ENCODE results near the gene TLCD1.
A peak's percentile ranks its signal among the peaks of the same experiment; 100 is the strongest.

TLCD1 gene

DNA sequence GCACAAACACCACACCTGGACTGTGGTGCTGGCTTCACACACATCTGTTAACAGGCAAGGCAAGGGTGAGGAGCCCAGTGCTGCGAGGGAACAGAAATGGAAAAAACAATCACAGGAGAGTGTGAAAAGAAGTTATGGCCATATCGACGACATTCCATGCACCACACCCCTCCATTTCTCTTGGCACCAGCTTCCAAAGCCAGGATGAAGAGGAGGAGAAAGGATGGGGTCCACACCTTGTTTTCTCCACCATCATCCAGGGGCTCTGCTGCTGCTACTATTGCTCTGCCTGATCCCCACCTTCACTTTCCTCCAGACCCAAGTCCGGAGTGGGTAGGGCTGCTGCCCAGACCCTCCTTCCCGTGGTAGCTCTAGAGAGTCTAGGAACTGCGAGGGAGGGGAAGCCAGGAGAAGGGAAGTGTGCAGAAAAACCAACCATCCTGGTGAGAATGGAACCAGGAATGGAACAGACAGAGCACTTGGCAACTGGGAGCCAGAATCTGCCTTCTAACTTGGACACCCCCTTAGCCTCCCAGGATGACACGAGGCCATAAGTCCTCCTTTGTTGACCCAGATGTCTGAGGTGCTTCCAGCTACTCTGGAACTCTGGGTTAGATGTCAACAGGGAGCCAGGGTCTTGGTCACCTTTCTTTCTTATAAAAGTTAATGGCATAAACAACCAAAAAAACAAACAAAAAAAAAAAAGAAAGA is 13.2 kb downstream of the TLCD1 start:
- DNase-seq (ENCODE audit: low read depth), result no peak

DNA sequence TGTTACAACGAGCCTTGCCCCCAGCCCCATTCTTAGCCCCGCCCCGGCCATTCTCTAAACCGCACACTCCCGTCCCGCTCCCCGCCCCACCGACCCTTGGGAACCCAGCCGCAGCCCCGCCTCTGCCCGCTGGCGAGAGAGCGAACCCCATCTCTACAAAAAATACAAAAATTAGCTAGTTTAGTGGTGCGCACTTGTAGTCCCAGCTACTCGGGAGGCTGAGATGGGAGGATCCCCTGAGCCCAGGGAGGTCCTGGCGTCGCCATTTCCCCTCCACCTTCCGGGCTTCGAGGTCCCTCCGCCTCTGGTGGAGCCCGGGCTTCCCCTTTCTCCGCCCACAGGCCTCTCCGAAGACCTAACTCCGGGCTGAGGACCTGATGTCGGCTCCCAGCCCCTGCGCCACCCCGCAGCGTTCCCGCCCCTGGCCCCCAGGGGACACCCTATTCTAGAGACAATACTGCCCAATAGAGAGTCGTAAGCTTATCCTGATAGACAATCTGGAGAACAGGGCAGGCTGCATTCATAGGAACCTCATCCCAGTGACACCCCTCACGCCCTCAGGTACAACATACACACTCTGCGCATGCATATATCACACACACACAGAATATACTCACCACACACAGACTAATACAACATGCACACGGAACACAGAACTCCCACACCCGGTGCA is 13.9 kb downstream of the TLCD1 start:
- no peak for DNase-seq (ENCODE audit: low read depth)

DNA sequence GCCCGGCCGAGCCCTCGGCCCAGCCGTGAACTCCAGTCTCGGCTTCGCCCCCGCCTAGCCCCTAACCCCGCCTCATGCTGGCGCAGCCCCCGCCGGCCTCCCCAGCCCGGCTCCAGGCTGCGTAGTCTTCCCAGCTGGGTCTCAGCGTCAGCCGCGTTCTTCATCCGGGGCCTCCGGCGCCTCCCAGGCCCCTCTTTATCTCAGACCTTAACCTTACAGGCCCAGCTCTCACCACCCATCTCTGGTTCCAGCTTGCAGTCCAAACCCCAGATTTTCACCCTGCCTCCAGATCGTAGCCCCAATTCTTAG is 14.4 kb downstream of the TLCD1 start, which contains the start of gene PROCA1:
PROCA1 (minus strand) TSS at position 166 of the 309 bp plus-strand sequence. CDS start 228 bp downstream, outside the sequence.
- DNase-seq (ENCODE audit: low read depth), result no peak

DNA sequence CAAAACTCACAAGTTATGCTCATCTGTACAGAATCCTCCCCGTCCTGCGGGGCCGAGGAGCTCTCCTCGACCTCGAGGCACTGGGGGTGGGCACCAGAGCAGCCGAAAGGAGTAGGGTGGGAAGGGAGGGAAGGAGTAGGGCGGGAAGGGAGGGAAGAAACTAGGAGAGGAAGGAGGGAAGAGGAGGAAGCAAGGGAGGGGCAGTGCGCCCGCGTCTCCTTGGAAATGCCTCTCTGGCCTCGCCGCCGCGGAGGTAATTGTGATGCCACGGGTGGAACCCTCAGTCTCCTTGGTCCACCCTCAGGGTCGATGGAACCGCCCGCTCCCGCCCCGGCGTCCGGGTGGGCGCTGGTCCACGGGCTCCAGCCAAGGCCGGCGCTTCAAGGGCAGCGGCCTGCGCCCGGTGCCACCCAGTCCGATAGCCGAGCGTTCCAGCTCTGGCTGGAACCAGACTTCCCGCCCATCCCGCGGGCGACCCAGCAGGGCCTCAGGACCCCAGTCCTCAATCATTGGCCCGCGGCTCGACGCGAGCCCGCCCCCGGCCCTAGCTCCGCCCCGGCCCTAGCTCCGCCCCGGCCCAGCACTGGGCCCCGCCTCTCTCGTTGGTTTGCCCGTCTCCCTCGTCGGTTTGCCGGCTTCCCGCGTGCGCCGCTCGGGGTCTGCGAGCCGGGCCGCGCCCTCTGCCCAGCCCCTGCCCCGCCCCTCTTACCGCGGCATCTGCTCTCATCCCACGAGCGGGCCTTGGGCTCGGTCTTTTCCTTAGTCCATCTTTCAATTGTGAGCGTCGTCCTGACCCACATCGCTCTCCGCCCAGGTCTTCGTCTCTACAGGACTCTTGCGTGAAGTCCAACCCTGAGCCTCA is 14.9 kb downstream of the TLCD1 start:
- DNase-seq (ENCODE audit: low read depth), result peak; percentile 91

DNA sequence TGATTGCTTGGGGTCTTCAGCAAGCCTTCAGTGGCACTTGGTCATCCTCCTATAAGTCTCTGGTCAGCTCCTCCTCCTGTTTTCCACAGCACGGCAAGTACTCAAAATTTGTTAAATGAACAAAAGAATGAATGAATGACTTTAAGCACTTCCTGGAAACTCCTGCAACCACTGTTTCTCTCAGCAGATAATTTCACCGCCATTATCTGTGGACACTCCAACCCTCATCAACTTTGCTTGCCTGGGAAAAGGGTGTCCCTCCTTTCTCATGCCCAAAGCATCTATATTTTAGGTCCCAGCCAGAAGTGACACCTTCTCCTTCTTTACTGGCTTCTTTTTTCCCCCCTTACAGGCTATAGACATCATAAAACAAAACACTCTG is 18.7 kb downstream of the TLCD1 start:
- no peak for DNase-seq (ENCODE audit: low read depth)

DNA sequence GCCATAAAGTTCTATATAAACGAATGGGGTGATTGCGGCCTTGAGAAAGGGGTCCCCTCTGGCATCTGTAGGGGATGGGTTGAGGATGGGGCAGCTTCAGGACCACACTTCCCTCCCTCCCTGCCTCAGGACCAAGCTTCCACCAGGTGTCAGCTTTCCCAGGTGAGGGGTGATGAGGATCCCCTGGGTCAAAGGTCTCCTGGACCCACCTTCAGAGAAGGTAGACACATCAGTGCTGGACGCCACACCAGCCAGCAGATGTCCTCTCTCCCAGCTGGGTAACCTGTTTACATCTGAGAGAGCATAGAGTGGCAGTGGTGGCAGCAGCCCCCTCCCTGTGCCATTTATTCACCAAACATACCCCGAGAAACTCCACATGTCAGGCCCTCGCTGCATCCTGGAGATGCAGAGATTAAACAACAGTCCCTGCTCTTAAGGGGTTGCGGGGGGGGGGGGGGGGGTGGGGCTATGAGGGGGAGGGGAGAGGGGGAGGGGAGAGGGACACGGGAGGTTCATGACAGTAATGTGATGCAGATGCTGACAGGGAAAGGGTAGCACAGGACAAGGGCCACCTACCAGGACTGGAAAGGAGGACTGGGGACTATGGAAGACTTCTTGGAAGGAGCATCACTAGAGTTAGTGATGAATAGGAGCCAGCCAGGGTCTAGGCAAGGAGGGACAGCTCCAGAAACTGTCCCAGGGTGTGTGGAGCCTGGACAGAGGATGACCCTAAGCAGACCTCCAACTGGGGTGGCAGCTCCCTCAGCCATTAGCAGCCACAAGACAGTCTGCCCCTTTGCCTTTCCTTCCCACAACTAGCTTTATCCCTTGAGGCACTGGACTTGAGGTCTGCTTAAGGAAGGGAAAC is 19.3 kb downstream of the TLCD1 start:
- no peak for DNase-seq (ENCODE audit: low read depth)

DNA sequence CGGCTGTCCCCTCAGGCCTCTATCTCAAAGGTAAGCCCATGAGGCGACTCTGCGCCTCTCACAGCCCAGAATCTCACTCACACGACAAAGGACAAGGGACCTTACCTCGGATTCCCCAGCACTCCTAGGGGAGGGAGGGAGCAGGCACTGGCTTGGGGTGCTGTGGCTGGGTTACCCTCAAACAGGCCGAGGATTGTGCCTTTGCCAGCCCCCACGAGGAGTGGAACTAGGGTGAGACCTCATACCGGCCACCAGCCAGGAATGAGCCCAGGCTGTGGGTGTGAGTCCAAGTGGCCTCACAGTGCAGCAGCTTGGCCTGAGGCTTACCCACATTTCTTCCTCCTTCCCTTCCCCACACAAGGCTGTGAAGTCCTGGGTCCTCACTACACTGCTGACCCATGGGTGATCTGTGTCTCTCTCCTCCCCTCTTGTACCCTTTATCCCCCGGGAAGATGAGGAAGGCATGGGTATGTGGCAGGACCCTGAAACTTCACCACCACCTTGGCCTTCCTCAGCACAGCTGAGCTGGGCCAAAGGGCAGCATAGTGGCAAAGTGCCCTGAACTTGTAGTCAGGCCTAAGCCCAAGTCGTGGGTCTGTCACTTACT is 20.2 kb downstream of the TLCD1 start:
- DNase-seq (ENCODE audit: low read depth), result no peak

DNA sequence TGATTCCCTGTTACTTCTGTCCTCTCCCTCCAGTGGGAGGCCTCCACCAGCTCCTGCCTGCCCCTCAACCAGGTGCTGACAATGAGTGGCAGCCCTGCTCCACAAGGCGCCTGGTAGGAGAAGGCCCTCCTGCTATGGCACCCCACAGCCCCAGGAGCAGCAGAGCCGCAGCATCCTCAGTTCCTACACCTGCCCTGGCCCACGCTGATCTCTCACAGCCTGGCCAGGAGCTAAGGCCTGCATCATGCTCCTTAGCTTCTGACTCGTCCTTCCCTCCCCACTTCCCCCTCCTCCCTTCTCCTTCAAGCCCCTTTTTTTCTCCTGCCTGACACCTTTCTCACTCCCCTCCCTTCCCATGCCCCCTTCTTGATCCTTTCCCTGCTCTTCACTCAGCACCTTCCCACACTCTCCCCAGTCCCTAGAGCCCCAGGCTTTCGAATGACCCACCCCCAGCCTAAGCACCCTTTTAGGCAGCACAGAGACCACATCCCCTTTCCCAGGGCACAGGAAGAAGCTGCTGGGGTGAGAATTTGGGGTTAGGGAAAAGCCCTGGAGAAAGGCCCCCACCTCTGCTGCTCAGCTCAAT is 20.9 kb downstream of the TLCD1 start:
- no peak for DNase-seq (ENCODE audit: low read depth)

DNA sequence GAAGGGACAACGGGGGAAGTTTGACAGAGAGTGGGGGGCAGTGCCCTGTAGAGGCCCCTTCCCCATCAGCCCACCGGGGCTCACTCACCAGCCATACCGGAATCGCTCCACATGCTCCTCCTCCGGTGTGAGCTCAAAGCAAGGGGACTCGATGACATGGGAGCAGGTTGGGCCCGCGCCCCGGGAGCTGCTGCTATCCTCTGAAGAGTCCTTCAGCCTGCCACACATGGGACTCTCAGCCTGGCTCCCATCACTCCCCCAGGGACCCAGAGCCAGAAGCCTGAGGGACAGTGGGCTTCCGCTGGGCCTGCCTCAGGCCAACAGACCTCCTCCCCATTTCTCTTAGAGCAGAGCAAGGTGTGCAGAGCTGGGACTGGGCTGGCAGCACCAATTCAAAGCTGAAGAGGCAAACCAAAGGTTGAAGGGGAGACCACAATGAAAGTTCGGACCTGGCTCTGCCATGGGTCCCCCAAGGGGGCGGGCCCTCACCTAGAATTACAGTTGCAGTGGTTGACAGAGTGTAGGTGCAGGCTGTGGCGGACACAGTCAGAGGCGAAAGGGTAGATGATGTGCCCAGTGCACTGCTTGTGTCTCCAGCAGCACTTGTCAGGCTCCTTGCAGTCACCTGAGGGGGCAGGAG is 21.7 kb downstream of the TLCD1 start:
- no peak for DNase-seq (ENCODE audit: low read depth)

DNA sequence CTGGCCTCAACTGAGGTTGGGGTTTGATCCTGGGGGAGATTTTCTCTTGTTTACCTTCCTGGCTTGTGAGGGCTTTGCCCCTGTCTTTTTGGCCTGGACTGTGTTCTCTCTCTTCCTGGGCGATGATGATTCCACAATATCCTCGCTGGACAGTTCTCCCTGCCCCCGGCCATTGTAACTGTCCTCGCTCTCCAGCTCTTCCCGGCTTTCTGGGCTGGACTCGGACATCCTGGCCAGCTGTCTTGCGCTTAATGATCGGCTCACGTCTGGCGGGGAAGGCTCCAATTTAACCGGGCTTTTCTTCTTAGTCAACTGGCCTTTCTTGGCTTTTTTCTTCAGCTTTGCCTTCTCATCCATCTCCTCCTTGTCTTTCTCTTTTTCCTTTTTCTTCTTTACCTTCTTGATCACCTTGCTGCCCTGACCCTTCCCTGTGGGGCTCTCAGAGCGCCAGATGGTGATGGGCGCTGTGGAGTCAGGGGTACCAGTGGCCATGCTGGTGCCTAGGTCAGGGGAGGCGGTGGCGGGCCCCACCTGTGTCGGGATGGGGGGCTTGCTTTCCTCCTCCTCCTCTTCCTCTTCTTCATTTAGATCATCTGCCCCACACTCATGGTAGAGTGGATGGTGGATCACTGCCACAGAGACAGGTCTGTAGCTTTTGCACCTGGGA is 22.3 kb downstream of the TLCD1 start:
- no peak for DNase-seq (ENCODE audit: low read depth)

DNA sequence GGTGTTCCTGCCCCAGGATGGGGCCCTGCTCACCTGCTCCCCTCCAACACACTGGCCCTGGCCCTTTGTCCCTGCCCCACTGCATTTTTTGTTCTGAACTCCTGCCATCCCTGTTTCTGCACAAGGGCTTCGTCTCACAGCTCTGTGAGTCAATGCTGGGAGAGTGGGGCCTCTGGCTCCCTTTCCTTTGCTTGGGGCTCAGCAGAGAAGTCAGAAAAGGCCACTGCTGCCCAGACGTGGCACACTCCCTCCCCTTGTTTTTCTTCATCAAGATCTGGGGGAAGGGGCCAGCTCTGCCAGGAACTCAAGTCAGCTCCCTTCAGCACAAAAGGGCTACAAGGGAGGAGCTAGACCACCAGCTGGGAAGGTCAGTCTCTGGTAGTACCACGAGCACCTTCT is 23.3 kb downstream of the TLCD1 start:
- no peak for DNase-seq (ENCODE audit: low read depth)

DNA sequence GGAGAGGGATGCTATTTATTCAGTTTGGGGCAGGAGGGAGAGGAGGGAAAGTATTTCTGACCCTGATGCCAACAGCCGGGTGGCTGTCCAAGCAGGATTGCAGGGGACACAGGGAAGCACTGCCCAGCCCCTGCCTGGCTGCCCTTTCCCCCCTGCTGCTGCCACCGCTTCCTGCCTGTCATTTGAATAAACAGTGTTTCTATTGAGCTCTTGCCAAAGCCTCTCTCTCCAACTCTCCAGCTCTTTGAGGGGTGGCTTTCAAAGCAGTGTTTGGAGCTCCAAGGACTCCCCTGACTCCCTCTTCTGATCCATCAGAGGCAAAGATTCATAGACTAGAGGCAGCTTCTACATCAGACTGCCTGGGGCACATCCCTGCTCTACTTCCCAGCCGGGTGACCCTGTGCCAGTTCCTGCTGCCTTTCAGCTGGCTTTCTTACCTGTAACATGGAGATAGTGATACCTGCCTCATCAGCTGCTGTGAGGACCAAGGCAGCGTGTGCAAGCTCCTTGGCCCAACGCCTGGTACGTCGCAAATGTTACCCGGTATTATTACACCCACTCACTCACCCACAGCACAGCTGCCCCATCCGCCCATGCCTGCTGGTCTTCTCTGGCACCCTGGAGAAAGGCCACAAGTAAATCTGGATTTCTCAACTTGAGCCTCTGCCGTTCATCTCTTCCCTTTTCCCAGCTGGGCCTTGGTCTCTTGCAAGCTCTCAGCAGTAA is 23.8 kb downstream of the TLCD1 start:
- no peak for DNase-seq (ENCODE audit: low read depth)

DNA sequence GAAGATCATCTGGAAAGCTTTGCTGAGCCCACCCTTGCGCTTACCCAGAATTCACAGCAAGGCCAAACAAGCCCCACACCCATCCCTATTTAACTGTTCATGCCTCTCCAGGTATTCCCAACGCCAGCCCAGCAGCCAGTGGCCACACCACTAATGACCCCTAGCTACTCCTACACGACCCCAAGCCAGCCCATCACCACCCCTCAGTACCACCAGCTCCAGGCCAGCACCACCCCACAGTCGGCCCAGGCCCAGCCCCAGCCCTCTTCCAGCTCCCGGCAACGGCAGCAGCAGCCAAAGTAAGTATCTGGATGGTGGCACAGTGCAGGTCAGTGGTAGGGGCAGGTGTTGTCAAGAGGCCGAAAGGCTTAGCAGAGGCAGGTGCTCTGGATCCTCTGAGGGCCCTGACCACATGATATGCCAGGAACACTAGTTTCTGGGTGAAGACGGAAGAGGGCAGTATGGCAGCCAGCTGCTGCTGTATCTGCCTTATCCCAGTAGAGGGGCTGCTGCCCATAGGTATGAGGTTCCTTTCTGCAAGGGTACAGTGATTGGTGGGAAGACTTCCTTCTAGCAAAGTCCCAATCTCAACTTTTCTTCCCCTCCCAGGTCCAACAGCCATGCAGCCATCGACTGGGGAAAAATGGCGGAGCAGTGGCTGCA is 25.1 kb downstream of the TLCD1 start:
- no peak for DNase-seq (ENCODE audit: low read depth)

DNA sequence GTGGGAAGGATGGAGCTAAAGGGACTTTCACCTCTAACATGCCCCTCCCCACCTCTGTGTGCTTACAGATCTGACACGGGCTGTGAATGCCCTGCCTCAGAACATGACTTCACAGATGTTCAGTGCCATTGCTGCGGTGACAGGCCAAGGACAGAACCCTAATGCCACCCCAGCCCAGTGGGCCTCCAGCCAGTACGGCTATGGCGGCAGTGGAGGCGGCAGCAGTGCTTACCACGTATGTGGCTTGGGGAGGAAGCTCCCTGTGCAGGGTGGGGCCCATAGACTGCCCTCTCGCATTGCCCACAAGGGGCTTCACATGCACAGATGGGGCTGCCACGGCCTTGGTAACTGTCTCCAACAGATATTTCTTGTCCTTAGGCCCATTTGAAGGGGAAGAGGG is 25.8 kb downstream of the TLCD1 start:
- no peak for DNase-seq (ENCODE audit: low read depth)

DNA sequence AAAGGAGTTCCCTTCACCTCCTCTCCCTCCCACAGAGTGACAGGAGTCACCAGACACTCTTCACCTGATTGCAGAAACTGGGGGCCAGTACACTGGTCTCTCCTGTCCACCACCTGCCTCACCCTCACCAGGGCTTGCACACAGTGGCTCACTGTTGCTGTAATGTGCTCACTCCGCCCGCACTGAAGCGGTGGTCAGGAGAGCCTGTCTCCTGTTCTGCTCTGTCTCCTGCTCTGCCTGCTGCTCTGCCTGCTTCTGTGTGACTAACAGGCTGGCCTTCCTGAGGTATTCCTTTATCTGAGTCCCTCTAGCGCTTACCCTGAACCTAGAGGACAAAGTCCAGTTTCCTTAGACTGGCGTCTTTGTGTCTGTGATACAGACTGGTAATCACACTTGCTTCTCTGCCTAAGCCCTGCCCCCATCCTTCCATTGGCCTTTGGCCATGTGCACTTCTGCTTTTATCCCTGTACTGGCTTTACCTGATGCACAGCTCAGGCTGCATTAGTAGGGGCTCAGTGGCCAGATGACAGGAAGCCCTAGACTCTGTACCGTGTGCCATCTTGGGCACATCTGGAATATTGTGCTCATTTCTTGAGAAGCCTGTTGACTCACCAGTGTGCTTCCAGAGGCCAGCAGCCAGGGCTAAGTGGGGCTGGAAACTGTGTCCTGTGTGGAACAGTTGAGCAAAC is 27.6 kb downstream of the TLCD1 start:
- DNase-seq (ENCODE audit: low read depth), result no peak

DNA sequence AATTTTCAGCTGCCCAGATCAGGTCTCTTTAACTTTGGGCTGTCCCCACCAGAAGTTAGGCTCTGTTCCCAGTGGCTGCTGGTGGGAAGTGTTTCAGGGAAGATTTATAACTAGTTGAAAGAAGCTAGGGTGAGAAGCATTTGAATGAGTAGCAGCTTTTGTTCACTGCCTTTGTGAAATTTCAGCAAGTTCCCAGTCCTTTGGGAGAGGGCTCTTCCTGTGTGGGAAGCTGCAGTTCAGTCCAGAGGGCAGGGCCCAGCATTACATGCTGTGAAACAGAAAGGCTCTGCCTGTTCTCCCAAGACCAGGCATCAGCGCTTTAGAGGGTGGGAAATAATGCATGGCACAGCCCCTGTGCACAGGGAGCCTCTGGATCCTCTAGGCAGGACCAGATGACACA is 32.2 kb downstream of the TLCD1 start:
- DNase-seq (ENCODE audit: low read depth), result no peak

DNA sequence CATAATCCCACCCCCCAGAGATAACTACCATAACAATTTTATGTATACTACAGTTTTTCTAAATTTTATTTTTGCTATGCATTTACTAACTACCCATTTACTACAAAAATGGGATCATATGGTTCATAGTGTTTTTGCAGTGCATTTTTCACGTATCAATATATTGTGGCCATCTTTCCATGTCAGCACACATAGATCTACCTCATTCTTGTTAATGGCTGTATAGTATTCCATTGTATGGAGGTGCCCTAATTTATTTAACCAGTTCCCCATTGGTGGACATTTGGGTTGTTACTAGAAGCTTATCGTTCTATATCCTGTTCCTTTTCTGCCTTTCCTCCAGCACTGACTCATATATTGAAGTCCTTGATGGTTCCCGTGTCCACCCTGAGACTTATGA is 37.0 kb downstream of the TLCD1 start:
- no peak for DNase-seq (ENCODE audit: low read depth)

DNA sequence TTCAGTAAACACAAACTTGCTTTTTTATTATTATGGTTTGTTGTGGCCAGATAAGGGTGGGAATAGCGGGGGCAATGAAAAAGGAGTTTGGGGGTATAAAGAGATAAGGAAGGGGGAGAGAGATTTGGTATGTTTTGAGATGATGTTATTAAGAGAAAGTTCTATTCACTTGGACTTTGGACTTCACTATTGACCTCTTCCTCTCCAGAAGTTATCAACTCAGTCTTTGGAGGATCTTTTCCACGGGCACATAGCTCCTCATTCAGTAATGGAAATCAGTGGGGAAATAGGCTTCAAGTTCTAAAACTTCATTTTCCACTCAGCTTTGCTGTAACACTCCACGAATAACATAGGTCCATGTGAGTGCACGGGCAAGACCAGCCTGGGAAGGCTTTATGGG is 37.6 kb downstream of the TLCD1 start:
- DNase-seq (ENCODE audit: low read depth), result no peak
